CD14-positive monocyte (primary cell): ENCODE data around the gene LTBP1. TPM values are rescaled to one million over a fixed set of nuclear protein-coding genes. Genes with fewer than 3 reads are reported as not detected.

Experiments used
- DNase-seq, 3 donors: peaks; one replicate each; pipeline ENCODE4 v3.0.0-alpha.2; 2011 to 2022
- H2AFZ ChIP-seq: 2 replicates; pipeline ENCODE4 v1.6.0; 2012; ENCODE audit warnings: mild to moderate bottlenecking, low read depth, low read length, inconsistent platforms; ENCODE audit not compliant: insufficient read depth, poor library complexity, severe bottlenecking
- H3K27ac ChIP-seq, 2 donors: 1 replicate in 1 of 2; 2 replicates in 1 of 2; pipeline ENCODE4 v1.5.1; 2012 to 2013; ENCODE audit warnings: low read length in 2 of 2, control low read depth in 1 of 2, inconsistent platforms in 1 of 2, low read depth in 1 of 2, mild to moderate bottlenecking in 1 of 2
- H3K27me3 ChIP-seq, 2 donors: one replicate each; pipeline versions ENCODE4 v1.6.0 to v1.6.1; 2011 to 2013; ENCODE audit warnings: low read length in 2 of 2; ENCODE audit not compliant: control insufficient read depth in 2 of 2, insufficient read depth in 2 of 2
- H3K36me3 ChIP-seq, 2 donors: replicated peaks in 1 of 2; 1 replicate in 1 of 2; 2 replicates in 1 of 2; pipeline versions ENCODE4 v1.5.1 to v1.6.1; 2012 to 2013; ENCODE audit warnings: low read length in 2 of 2, control low read depth in 1 of 2, inconsistent platforms in 1 of 2, mild to moderate bottlenecking in 1 of 2; ENCODE audit not compliant: insufficient read depth in 2 of 2, control insufficient read depth in 1 of 2
- H3K4me1 ChIP-seq, 2 donors: 1 replicate in 1 of 2; 2 replicates in 1 of 2; pipeline versions ENCODE4 v1.5.1 to v1.6.1; 2012 to 2013; ENCODE audit warnings: low read length in 2 of 2, control low read depth in 1 of 2, inconsistent platforms in 1 of 2, mild to moderate bottlenecking in 1 of 2, moderate library complexity in 1 of 2; ENCODE audit not compliant: insufficient read depth in 2 of 2, control insufficient read depth in 1 of 2
- H3K4me2 ChIP-seq: replicated peaks from 2 replicates; pipeline ENCODE3; 2012; ENCODE audit warnings: low read length, moderate library complexity, mild to moderate bottlenecking; ENCODE audit not compliant: poor library complexity, severe bottlenecking; ENCODE audit errors: extremely low read depth
- H3K4me3 ChIP-seq, 3 experiments: fragments of 200-600 bp in 1 of 3; sonication (generic) in 1 of 3; replicated peaks in 1 of 3; 1 replicate in 2 of 3; 2 replicates in 1 of 3; pipeline ENCODE4 v1.5.1; 2011 to 2013; ENCODE audit warnings: low read length in 3 of 3, mild to moderate bottlenecking in 3 of 3, control low read depth in 2 of 3, low read depth in 2 of 3, inconsistent platforms in 1 of 3, moderate library complexity in 1 of 3
- H3K79me2 ChIP-seq: 2 replicates; pipeline ENCODE4 v1.6.0; 2012; ENCODE audit warnings: mild to moderate bottlenecking, control low read depth, inconsistent platforms, low read length, moderate library complexity; ENCODE audit not compliant: insufficient read depth
- H3K9ac ChIP-seq: 2 replicates; pipeline ENCODE4 v1.6.0; 2017; ENCODE audit warnings: low read length, mild to moderate bottlenecking; ENCODE audit not compliant: insufficient read depth, poor library complexity, severe bottlenecking
- H3K9me3 ChIP-seq, 2 donors: replicated peaks in 1 of 2; 1 replicate in 1 of 2; 2 replicates in 1 of 2; pipeline versions ENCODE4 v1.5.1 to v1.6.1; 2012 to 2013; ENCODE audit warnings: low read length in 2 of 2, control low read depth in 1 of 2; ENCODE audit not compliant: control insufficient read depth in 1 of 2, insufficient read depth in 1 of 2
- H4K20me1 ChIP-seq: 2 replicates; pipeline ENCODE4 v1.6.0; 2012; ENCODE audit warnings: mild to moderate bottlenecking, low read length, control low read depth, moderate library complexity; ENCODE audit not compliant: insufficient read depth
- H3K27ac Mint-ChIP-seq, 7 donors: one replicate each; pipeline ENCODE4 v1.8.0; 2020; ENCODE audit warnings: mild to moderate bottlenecking in 7 of 7, mixed read lengths in 7 of 7, moderate library complexity in 6 of 7, inconsistent platforms in 2 of 7
- H3K27me3 Mint-ChIP-seq, 3 donors: one replicate each; pipeline ENCODE4 v1.8.0; 2021 to 2022; ENCODE audit warnings: low read depth in 3 of 3, mild to moderate bottlenecking in 3 of 3, mixed read lengths in 3 of 3, moderate library complexity in 3 of 3, inconsistent platforms in 1 of 3
- H3K36me3 Mint-ChIP-seq, 2 donors: one replicate each; pipeline ENCODE4 v1.8.0; 2020; ENCODE audit warnings: mixed read lengths in 2 of 2, inconsistent platforms in 1 of 2, mild to moderate bottlenecking in 1 of 2
- H3K4me1 Mint-ChIP-seq: one replicate; pipeline ENCODE4 v1.8.0; 2020; ENCODE audit warnings: mild to moderate bottlenecking, mixed read lengths
- H3K4me3 Mint-ChIP-seq, 2 donors: one replicate each; pipeline ENCODE4 v1.8.0; 2020; ENCODE audit warnings: mild to moderate bottlenecking in 2 of 2, mixed read lengths in 2 of 2, moderate library complexity in 1 of 2
- H3K9me3 Mint-ChIP-seq, 7 donors: one replicate each; pipeline ENCODE4 v1.8.0; 2020 to 2022; ENCODE audit warnings: mixed read lengths in 7 of 7, mild to moderate bottlenecking in 6 of 7, moderate library complexity in 6 of 7, inconsistent platforms in 2 of 7
- WGBS: methylation state at CpG from one replicate; pipeline ENCODE4 v1.1.5; 2013; ENCODE audit warnings: missing lambda C conversion rate; ENCODE audit not compliant: insufficient coverage; 5-methylcytosine and 5-hydroxymethylcytosine counted together
- intact Hi-C, 2 donors: fragments of 100-400 bp; cut with micrococcal nuclease; formaldehyde crosslinking; loops; one replicate each; pipeline versions ENCODE4 v1.15.0 to v1.15.1; 2023
- polyA plus RNA-seq, 3 donors: library from polyadenylated mRNA; depleted of rRNA in 1 of 3; unstranded in 2 of 3; stranded (reverse) in 1 of 3; fragments of 300-500 nt in 2 of 3; fragments of >200 nt in 1 of 3; fragmentation: Illumina TruSeq in 2 of 3; gene quantifications; 1 replicate in 2 of 3; 2 replicates in 1 of 3; pipeline ENCODE4 v1.2.3, GENCODE V29; 2012 to 2021
- TF ChIP-seq, protein P1 (sequence below): fragments of 200-600 bp; IDR thresholded peaks from one replicate; pipeline ENCODE4 v1.8.0; 2022; ENCODE audit warnings: antibody characterized with exemption, mild to moderate bottlenecking

Gene LTBP1
- polyA plus RNA-seq, 3 donors = 0.18 to 0.24 TPM; not detected in 1

DNA sequence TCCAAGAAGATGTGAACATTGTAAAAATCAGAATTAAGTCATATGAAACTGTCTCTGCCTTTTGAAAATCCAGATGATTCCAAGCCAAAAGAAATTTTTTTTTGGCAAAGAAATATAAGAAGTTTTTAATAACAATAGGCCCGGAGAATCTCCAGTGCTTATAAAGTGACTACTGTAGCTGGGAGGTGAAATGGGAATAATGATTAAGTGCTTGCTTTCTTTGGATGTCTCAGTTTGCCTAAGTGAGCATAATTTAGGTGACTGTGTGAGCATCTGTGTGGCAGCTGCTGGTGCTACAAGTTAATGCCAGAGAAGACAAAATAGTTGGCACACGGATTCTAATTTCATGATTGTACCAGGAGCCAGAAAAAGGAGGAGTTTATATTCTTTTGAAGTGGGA, 185.0 kb downstream of the LTBP1 start:
- H3K27me3 ChIP-seq = no peaks in the 10 kb centered on the region
- intact Hi-C loops = no loop called here
- H2AFZ ChIP-seq = no peak overlapping the region
- H3K36me3 ChIP-seq = no peaks in the 10 kb centered on the region
- Mint-ChIP-seq H3K4me3 (no peak overlapping the region), H3K27me3 (peaks cover 0 to 2% (median 0%) of the 10 kb centered on the region in 3 donors), H3K4me1 (peaks cover 62% of the 10 kb centered on the region), H3K36me3 (no peaks in the 10 kb centered on the region), H3K27ac (no peak overlapping the region), H3K9me3 (peaks cover 0 to 2% (median 0%) of the 10 kb centered on the region in 7 donors)
- no peak overlapping the region for H3K4me3 ChIP-seq
- H3K4me2 ChIP-seq = no peak overlapping the region
- WGBS = 100% methylated on average over 1 of the region's 2 CpGs
- H4K20me1 ChIP-seq = no peaks in the 10 kb centered on the region
- peaks cover 35 to 40% of the 10 kb centered on the region in 2 donors for H3K4me1 ChIP-seq
- no peaks in the 10 kb centered on the region for H3K79me2 ChIP-seq
- H3K9me3 ChIP-seq = no peaks in the 10 kb centered on the region
- TF ChIP-seq, protein P1, sequence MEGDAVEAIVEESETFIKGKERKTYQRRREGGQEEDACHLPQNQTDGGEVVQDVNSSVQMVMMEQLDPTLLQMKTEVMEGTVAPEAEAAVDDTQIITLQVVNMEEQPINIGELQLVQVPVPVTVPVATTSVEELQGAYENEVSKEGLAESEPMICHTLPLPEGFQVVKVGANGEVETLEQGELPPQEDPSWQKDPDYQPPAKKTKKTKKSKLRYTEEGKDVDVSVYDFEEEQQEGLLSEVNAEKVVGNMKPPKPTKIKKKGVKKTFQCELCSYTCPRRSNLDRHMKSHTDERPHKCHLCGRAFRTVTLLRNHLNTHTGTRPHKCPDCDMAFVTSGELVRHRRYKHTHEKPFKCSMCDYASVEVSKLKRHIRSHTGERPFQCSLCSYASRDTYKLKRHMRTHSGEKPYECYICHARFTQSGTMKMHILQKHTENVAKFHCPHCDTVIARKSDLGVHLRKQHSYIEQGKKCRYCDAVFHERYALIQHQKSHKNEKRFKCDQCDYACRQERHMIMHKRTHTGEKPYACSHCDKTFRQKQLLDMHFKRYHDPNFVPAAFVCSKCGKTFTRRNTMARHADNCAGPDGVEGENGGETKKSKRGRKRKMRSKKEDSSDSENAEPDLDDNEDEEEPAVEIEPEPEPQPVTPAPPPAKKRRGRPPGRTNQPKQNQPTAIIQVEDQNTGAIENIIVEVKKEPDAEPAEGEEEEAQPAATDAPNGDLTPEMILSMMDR = no peak
- no peak for DNase-seq
- no peak overlapping the region for H3K27ac ChIP-seq
- H3K9ac ChIP-seq = no peak overlapping the region

DNA sequence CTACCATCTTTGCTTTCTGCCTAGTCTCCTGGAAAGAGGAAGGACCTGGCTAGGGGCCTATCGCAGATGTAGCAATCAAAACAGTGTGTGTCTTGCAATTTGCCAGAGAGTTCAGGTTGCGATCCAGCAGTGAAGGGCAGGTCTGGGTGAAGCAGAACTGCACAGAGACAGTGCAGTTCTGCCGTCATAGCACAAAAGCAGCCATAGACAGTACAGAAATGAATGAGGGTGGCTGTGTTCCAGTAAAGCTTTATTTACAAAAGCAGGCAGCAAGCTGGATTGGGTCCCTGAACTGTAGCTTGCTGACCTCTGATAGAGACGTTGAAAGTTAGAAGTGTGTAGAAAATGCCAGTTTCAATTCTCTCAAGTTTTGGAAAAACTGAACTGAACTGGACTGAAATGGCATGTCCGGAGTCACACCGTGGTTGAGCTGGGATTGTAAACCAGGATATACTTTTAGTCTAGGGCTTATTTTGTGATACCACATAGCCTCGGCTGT, 186.8 kb downstream of the LTBP1 start:
- intact Hi-C loops = no loop called here
- Histone ChIP-seq H3K36me3 (no peaks in the 10 kb centered on the region), H3K4me3 (peak overlapping the region in 1 of 3 experiments; percentile 9), H3K79me2 (no peaks in the 10 kb centered on the region), H2AFZ (peak overlapping the region; percentile 68), H4K20me1 (no peaks in the 10 kb centered on the region), H3K9me3 (no peaks in the 10 kb centered on the region), H3K4me2 (peak overlapping the region; percentile 17), H3K9ac (no peak overlapping the region), H3K4me1 (peaks cover 35 to 41% of the 10 kb centered on the region in 2 donors), H3K27me3 (no peaks in the 10 kb centered on the region), H3K27ac (no peak overlapping the region)
- Mint-ChIP-seq H3K36me3 (no peaks in the 10 kb centered on the region), H3K4me3 (peak overlapping the region; percentile 34 to 59), H3K27ac (peak overlapping the region in 3 of 7 donors; percentile 40 to 81 (median 51)), H3K9me3 (no peaks in the 10 kb centered on the region), H3K4me1 (peaks cover 69% of the 10 kb centered on the region), H3K27me3 (peaks cover 0 to 2% (median 0%) of the 10 kb centered on the region in 3 donors)
- 42% methylated on average over 5 of the region's 7 CpGs for WGBS
- TF ChIP-seq, protein P1 = no peak
- peak; percentile 6 to 33 (median 22) for DNase-seq
